Hepatocyte (in vitro differentiated cells): Measurements from ENCODE around the gene RPS27.

Source experiments
- EZH2 ChIP-seq: fragments of 200-600 bp; sonication (generic); IDR thresholded peaks from 2 replicates; pipeline ENCODE4 v1.6.1; 2016; ENCODE audit warnings: antibody characterized with exemption, mild to moderate bottlenecking, borderline replicate concordance
- TF ChIP-seq, protein P1 (sequence below): fragments of 200-600 bp; sonication (generic); IDR thresholded peaks from 2 replicates; pipeline ENCODE4 v1.5.1; 2016; ENCODE audit warnings: antibody characterized with exemption, mild to moderate bottlenecking; ENCODE audit not compliant: poor library complexity

GRCh38 chr1:153951801-153952200 is 38.8 kb upstream of the RPS27 start:
- TF ChIP-seq, protein P1, sequence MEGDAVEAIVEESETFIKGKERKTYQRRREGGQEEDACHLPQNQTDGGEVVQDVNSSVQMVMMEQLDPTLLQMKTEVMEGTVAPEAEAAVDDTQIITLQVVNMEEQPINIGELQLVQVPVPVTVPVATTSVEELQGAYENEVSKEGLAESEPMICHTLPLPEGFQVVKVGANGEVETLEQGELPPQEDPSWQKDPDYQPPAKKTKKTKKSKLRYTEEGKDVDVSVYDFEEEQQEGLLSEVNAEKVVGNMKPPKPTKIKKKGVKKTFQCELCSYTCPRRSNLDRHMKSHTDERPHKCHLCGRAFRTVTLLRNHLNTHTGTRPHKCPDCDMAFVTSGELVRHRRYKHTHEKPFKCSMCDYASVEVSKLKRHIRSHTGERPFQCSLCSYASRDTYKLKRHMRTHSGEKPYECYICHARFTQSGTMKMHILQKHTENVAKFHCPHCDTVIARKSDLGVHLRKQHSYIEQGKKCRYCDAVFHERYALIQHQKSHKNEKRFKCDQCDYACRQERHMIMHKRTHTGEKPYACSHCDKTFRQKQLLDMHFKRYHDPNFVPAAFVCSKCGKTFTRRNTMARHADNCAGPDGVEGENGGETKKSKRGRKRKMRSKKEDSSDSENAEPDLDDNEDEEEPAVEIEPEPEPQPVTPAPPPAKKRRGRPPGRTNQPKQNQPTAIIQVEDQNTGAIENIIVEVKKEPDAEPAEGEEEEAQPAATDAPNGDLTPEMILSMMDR = no peak
- no peak for TF ChIP-seq EZH2
